Adrenal gland (tissue), 5 donors: ENCODE data around the gene SEMA4C.

ENCODE experiments used
- POLR2A ChIP-seq, 2 donors: fragments of 450-650 bp; IDR thresholded peaks; one replicate each; pipeline ENCODE4 v1.6.1; 2017; ENCODE audit warnings: antibody characterized with exemption in 2 of 2, mild to moderate bottlenecking in 2 of 2, moderate library complexity in 1 of 2
- TF ChIP-seq, protein P1 (sequence below), 6 experiments: fragments of 450-650 bp in 4 of 6; fragments of 200-600 bp in 2 of 6; sonication (generic) in 1 of 6; IDR thresholded peaks; 1 replicate in 5 of 6; 2 replicates in 1 of 6; pipeline versions ENCODE4 v1.5.1 to v1.8.0; 2016 to 2021; ENCODE audit warnings: antibody characterized with exemption in 6 of 6, mild to moderate bottlenecking in 2 of 6, moderate library complexity in 1 of 6
- donor health status: DM: no; HTN: no; CAD: no.

DNA sequence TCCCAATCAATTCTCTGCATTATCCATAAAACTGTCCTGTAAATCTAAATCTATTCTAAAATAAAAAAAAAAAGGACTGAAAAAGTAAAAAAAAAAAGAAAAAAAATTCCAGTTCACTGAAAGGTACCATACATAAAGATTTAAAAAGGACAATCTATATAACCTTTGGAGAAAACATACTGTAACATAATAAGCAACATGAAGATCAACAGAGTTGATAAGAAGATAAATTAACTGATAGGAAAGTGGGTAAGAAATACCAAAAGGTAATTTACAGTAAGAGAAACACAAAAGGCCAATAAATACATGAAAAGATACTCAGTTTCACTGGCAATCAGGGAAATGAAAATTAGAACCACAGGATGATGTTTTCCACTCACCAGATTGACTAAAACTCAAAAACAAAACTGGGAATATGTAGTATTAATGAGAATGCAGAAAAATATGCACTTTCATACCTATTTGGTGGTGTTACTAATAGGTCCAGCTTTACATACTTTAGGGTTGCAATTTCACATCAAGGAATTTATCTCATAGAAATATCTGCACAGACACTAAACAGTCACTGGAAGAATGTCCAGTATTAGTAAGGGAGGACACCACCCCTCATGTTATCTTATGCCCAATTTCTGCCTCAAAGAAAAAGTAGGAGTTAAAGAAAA, 48.3 kb upstream of the SEMA4C start:
- TF ChIP-seq POLR2A (IDR thresholded peaks at IDR 0.05), result no peak
- TF ChIP-seq, protein P1, sequence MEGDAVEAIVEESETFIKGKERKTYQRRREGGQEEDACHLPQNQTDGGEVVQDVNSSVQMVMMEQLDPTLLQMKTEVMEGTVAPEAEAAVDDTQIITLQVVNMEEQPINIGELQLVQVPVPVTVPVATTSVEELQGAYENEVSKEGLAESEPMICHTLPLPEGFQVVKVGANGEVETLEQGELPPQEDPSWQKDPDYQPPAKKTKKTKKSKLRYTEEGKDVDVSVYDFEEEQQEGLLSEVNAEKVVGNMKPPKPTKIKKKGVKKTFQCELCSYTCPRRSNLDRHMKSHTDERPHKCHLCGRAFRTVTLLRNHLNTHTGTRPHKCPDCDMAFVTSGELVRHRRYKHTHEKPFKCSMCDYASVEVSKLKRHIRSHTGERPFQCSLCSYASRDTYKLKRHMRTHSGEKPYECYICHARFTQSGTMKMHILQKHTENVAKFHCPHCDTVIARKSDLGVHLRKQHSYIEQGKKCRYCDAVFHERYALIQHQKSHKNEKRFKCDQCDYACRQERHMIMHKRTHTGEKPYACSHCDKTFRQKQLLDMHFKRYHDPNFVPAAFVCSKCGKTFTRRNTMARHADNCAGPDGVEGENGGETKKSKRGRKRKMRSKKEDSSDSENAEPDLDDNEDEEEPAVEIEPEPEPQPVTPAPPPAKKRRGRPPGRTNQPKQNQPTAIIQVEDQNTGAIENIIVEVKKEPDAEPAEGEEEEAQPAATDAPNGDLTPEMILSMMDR (IDR thresholded peaks at IDR 0.05), result no peak
